Erythroblast (primary cell): ENCODE measurements around the gene JMJD8.

ENCODE experiments used
- GATA1 ChIP-seq: IDR thresholded peaks from 2 replicates; pipeline ENCODE4 v1.6.1; 2011; ENCODE audit warnings: low read depth, mild to moderate bottlenecking, control low read depth, low read length, moderate library complexity
- POLR2A ChIP-seq: IDR thresholded peaks from 2 replicates; pipeline ENCODE4 v1.6.1; 2011; ENCODE audit warnings: mild to moderate bottlenecking, low read length

- peak; percentile 85 for TF ChIP-seq POLR2A
- no peak for TF ChIP-seq GATA1
Observed at GRCh38 chr16:720990-721764, 37.0 kb upstream of the JMJD8 start, which contains the start of gene ANTKMT.
